Airway epithelial cell (primary cell): ENCODE data around the gene ITPRIPL2. TPM values are rescaled to one million over a fixed set of nuclear protein-coding genes. Genes with fewer than 3 reads are reported as not detected.

ENCODE experiments used
- total RNA-seq: library from RNA; depleted of rRNA; stranded (reverse); fragments of >200 nt; gene quantifications from 2 replicates; pipeline ENCODE4 v1.2.3, GENCODE V29; 2015

The ITPRIPL2 gene
- total RNA-seq, result 19.8 and 20.0 TPM in 2 replicates

DNA sequence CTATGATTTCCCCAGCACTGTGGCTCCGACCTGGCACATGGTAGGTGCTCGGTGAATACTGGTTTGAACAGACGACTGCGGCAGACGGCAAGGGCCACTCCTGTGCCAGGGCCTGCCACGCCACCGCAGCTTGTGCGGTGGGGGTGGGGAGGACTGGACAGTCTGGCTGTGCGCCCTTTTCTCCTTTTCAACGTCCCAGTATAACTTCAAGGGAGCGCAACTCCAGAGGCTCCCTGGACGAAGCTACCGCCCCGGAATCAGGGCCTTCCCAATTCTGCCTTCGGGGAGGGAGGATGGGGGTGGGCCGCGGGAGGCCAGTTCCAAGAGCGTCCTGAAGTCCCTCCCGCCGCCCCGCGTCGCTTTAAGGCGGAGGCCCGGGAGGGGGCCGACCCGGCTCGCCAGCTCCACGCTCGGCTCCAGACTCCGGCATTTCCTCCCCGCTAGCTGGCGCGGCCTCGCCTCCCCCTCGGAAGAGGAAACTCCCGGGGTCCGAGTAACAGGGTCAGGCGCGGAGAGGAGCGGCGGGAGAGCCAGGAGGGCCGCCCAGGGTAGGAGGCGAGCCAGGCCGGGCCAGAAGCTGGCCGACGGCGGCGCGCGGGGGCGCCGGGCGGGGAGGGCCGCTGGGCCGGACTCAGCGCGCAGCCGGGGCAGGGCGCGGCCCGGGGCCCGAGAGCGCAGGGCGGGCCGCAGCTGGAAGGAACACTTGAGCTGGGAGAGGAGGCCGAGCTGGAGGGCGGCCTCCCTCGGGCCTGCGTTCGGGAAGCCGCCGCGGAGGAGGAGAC lies at the start of gene ITPRIPL2:
Gene ITPRIPL2, plus strand, starts transcription at position 388 of the 782 bp plus-strand sequence. CDS start 498 bp downstream, outside the sequence.

GRCh38 chr16:19067349-19068236 lies 46.2 kb upstream of the ITPRIPL2 start, which contains the start of gene COQ7:
COQ7 (plus strand) TSS chr16:19067614; CDS start chr16:19067665, 51 bp downstream.

DNA sequence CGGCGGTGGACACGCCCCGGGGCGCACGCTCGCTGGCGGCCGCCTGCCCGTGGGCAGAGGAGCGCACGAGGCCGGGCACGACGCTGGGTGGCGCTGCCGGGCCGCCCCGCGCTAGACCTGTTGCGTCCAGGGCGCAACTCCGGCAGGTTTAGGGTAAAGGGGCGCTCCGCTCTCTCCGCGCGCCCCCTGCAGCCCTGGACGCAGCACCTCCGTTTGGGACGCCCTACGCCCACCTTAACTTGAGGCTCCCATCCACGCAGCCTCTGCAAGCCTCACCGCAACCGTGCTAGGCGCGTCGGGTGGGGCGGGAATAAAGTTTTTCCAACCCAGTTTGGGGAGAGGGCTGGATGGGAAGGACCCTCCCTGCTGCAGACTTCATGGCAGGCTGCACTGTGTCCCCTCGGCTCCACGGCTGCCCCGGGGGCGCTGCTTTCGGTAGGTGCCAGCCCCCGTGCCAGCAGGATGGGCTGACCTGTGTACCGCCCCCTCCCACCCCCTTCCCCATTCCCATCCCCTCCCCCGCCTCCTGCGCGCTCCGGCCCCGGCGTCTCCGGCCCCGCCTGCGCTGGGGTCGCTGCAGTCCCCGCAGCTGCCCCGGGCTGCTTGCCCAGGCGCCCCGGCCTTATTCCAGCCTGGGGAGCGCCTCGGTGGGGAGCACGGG lies 54.1 kb downstream of the ITPRIPL2 start, which contains the start of gene SYT17:
Gene SYT17, plus strand, starts transcription at position 531 of the 661 bp plus-strand sequence. CDS start 407 bp downstream, outside the sequence.

Other genes starting within 250 kb of the ITPRIPL2 start
- gene SMG1, start 187.6 kb upstream of the ITPRIPL2 start, total RNA-seq, result 20.1 and 21.2 TPM in 2 replicates
- gene TMC7, start 130.0 kb upstream of the ITPRIPL2 start, total RNA-seq, result 1.8 and 3.2 TPM in 2 replicates
- 13.8 and 19.6 TPM in 2 replicates for gene COQ7, start 46.4 kb upstream of the ITPRIPL2 start, total RNA-seq
- gene SYT17, start 54.3 kb downstream of the ITPRIPL2 start, total RNA-seq, result 0.51 and 3.0 TPM in 2 replicates
- gene CLEC19A, start 171.8 kb downstream of the ITPRIPL2 start, total RNA-seq, result not detected in 2 replicates